A549 treated with CORT108297 at 1 μM for 4 hours (cell line): ENCODE results near the gene AMZ1. TPM values are rescaled to one million over a fixed set of nuclear protein-coding genes. Genes with fewer than 3 reads are reported as not detected.

Source experiments
- total RNA-seq: library from RNA; stranded (reverse); fragments of 200-300 nt; extraction: Qiagen RNA extraction; gene quantifications from 5 replicates; pipeline ENCODE4 v1.2.3, GENCODE V29; 2022

AMZ1 gene, protein sequence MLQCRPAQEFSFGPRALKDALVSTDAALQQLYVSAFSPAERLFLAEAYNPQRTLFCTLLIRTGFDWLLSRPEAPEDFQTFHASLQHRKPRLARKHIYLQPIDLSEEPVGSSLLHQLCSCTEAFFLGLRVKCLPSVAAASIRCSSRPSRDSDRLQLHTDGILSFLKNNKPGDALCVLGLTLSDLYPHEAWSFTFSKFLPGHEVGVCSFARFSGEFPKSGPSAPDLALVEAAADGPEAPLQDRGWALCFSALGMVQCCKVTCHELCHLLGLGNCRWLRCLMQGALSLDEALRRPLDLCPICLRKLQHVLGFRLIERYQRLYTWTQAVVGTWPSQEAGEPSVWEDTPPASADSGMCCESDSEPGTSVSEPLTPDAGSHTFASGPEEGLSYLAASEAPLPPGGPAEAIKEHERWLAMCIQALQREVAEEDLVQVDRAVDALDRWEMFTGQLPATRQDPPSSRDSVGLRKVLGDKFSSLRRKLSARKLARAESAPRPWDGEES
- 0.02 to 0.06 TPM in 2 of 5 replicates, not detected in the others for total RNA-seq

GRCh38 chr7:2687881-2688318, at the start of gene AMZ1:
Gene AMZ1 (plus strand): TSS chr7:2688202. CDS start chr7:2700452, 12,250 bp downstream.

Other genes starting within 250 kb of the AMZ1 start
- not detected in 5 replicates for gene GRIFIN, start 211.8 kb upstream of the AMZ1 start, total RNA-seq
- gene LFNG, start 168.4 kb upstream of the AMZ1 start, total RNA-seq, result 8.2 to 17.8 TPM (median 17.1 TPM) in 5 replicates
- 24.3 to 40.7 TPM (median 39.4 TPM) in 5 replicates for gene BRAT1, start 132.7 kb upstream of the AMZ1 start, total RNA-seq
- 9.7 to 14.7 TPM (median 13.8 TPM) in 5 replicates for gene IQCE, start 129.2 kb upstream of the AMZ1 start, total RNA-seq
- gene TTYH3, start 56.2 kb upstream of the AMZ1 start, total RNA-seq, result 38.2 to 65.1 TPM (median 62.2 TPM) in 5 replicates
- gene GNA12, start 156.1 kb downstream of the AMZ1 start, total RNA-seq, result 38.2 to 46.7 TPM (median 44.4 TPM) in 5 replicates